GM06990 (cell line): ENCODE data around the gene IRF2BP2.
A peak's percentile ranks its signal among the peaks of the same experiment; 100 is the strongest.

Source experiments
- DNase-seq: peaks from one replicate; pipeline ENCODE4 v3.0.0-alpha.2; 2011; ENCODE audit not compliant: insufficient read length; ENCODE audit errors: extremely low read depth
- H3K27me3 ChIP-seq: replicated peaks from 2 replicates; pipeline ENCODE4 v1.6.0; 2011; ENCODE audit warnings: low read length; ENCODE audit not compliant: control insufficient read depth, insufficient read depth
- H3K36me3 ChIP-seq: 2 replicates; pipeline ENCODE4 v1.5.1; 2011; ENCODE audit warnings: low read length; ENCODE audit not compliant: control insufficient read depth, insufficient read depth
- H3K4me3 ChIP-seq: replicated peaks from 2 replicates; pipeline ENCODE4 v1.5.1; 2011; ENCODE audit warnings: low read depth, mild to moderate bottlenecking, control low read depth, low read length
- TF ChIP-seq, protein P1 (sequence below): IDR thresholded peaks from 2 replicates; pipeline ENCODE4 v1.5.1; 2011; ENCODE audit warnings: low read length, control low read depth, mild to moderate bottlenecking, inconsistent platforms; ENCODE audit not compliant: insufficient read depth, poor library complexity, severe bottlenecking

IRF2BP2 gene

GRCh38 chr1:234582681-234583301, 27.2 kb downstream of the IRF2BP2 start:
- Histone ChIP-seq H3K27me3 (no peaks in the 10 kb centered on the region), H3K36me3 (no peaks in the 10 kb centered on the region), H3K4me3 (no peak overlapping the region)
- TF ChIP-seq, protein P1, sequence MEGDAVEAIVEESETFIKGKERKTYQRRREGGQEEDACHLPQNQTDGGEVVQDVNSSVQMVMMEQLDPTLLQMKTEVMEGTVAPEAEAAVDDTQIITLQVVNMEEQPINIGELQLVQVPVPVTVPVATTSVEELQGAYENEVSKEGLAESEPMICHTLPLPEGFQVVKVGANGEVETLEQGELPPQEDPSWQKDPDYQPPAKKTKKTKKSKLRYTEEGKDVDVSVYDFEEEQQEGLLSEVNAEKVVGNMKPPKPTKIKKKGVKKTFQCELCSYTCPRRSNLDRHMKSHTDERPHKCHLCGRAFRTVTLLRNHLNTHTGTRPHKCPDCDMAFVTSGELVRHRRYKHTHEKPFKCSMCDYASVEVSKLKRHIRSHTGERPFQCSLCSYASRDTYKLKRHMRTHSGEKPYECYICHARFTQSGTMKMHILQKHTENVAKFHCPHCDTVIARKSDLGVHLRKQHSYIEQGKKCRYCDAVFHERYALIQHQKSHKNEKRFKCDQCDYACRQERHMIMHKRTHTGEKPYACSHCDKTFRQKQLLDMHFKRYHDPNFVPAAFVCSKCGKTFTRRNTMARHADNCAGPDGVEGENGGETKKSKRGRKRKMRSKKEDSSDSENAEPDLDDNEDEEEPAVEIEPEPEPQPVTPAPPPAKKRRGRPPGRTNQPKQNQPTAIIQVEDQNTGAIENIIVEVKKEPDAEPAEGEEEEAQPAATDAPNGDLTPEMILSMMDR, result no peak
- no peak for DNase-seq

DNA sequence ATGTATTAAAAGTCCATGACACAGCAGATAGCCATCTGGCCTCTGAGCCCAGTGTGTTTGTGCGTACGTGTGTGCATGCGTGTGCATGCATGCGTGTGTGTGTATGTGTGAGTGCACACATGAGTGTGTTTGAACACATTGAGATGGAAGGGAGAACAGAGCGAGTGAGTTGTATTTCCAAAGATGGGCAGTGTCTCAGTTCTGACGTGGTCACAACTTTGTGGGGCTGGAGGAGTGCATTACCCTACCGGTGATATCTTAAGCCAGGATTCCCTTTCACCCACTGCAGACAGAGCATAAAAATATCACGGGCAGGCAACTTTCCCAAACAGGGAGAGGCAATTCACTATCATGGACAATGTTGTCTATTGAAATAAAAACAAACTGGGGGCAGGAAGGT, 27.8 kb downstream of the IRF2BP2 start:
- H3K4me3 ChIP-seq, result no peak overlapping the region
- TF ChIP-seq, protein P1, result no peak
- DNase-seq, result no peak
- no peaks in the 10 kb centered on the region for H3K36me3 ChIP-seq
- H3K27me3 ChIP-seq, result no peaks in the 10 kb centered on the region

DNA sequence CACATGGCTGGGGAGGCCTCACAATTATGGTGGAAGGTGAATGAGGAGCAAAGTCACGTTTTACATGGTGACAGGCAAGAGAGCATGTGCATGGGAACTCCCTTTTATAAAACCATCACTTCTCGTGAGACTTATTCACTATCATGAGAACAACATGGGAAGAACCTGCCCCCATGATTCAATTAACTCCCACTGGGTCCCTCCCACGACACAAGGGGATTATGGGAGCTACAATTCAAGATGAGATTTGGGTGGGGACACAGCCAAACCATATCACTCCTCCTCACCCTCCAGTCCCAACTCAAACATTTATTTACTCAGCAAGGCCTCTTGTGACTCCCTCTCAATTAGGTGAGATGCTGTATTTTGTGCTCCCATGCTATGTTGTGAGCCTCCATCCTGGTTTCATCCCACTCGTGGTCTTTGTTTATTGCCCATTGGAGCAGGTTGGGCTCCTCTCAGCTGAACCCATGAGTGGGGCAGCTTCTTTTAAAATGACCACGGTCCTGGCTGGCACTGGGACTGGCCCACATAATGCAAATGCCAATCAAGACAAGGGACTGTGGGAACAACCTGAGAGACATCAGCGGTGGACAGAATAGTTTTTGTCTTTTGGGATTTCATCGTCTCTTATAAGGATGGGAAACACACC, 28.8 kb downstream of the IRF2BP2 start:
- Histone ChIP-seq H3K36me3 (no peaks in the 10 kb centered on the region), H3K4me3 (no peak overlapping the region), H3K27me3 (no peaks in the 10 kb centered on the region)
- TF ChIP-seq, protein P1, result no peak
- DNase-seq, result no peak

- H3K36me3 ChIP-seq, result no peaks in the 10 kb centered on the region
- TF ChIP-seq, protein P1, result peak; percentile 28
- H3K27me3 ChIP-seq, result no peaks in the 10 kb centered on the region
- no peak for DNase-seq
- no peak overlapping the region for H3K4me3 ChIP-seq
Observed at GRCh38 chr1:234579967-234580366, 30.0 kb downstream of the IRF2BP2 start.

DNA sequence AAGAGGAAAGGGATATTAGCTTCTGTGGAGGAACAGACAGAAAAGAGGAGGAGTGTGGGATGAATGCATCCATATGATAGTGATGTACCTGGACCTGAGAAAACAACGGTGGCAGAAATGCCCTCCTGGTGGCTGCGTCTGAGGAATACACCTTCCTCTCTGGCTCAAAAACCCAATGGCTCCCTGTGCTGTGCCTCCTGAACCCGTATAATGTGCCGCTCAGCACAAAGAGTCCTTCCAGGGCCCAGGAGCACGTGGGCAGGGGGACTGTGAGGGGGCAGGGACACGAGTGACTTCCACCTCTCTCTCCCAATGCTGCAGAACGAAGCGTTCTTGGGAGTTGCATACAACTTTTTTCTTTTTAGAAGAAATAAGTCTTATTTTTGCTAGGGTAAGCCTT, 31.2 kb downstream of the IRF2BP2 start:
- DNase-seq, result no peak
- TF ChIP-seq, protein P1, result no peak
- Histone ChIP-seq H3K36me3 (no peaks in the 10 kb centered on the region), H3K27me3 (no peaks in the 10 kb centered on the region), H3K4me3 (no peak overlapping the region)
